GM08714 (cell line): ENCODE data around the gene CNTFR.

Experiments used
- H3K4me3 ChIP-seq: fragments of 200-500 bp; sonication (Bioruptor generic); 2 replicates; pipeline ENCODE4 v1.5.1; 2014; ENCODE audit warnings: mild to moderate bottlenecking, low read length, inconsistent platforms
- ZNF274 ChIP-seq: IDR thresholded peaks from 2 replicates; pipeline ENCODE4 v1.6.1; 2012; ENCODE audit warnings: mild to moderate bottlenecking, low read depth, low read length

Gene CNTFR

DNA sequence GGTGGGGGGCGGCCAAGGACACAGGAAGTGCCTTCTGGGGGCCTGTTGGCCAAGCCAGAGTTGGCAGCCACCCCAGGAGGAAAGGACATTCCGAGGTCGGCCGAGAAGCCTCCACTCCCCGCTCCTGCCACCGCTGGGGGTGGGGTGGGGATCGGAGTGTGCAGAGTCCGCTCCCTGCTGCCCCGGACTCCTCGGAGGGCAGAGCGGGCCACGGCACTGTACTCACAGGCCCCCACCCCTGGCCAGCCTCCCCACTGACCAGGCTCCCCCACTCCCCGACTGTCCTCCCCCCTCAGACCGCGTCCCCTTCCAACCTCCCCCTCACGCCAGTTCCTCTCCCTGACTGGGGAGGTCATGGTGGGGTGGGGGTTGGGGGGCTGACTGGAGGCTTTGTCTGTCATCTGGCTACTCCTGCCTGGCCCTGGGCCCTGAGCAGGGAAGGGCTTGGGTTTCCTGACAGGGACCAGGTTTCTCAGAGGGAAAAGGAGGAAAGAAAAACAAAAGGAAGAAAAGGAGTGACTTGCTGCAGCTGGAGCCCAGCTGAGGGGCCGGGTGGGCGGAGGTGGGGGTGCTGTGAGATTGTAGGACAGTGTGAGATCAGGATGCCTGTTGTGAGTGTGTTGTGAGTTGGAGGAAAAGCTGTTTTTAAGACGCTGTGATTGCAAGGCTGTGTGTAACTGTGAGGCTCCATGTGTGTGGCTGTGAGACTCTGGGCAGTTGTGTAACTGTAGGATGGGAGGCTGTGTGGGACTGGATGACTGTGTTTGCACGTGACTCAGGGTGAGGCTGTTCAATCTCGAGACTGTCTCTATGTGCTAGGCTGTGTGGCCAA lies 29.7 kb downstream of the CNTFR start:
- no peak overlapping the region for H3K4me3 ChIP-seq
- TF ChIP-seq ZNF274: no peak

- no peak for TF ChIP-seq ZNF274
- no peak overlapping the region for H3K4me3 ChIP-seq
These were observed 30.5 kb downstream of the CNTFR start for GRCh38 chr9:34558919-34559623.

GRCh38 chr9:34558364-34558763 lies 31.2 kb downstream of the CNTFR start:
- no peak overlapping the region for H3K4me3 ChIP-seq
- TF ChIP-seq ZNF274: no peak

- no peak overlapping the region for H3K4me3 ChIP-seq
- TF ChIP-seq ZNF274: no peak
These were observed 31.9 kb downstream of the CNTFR start for GRCh38 chr9:34557426-34558321.

- H3K4me3 ChIP-seq: no peak overlapping the region
- no peak for TF ChIP-seq ZNF274
These were observed 32.6 kb downstream of the CNTFR start for GRCh38 chr9:34556949-34557348.

DNA sequence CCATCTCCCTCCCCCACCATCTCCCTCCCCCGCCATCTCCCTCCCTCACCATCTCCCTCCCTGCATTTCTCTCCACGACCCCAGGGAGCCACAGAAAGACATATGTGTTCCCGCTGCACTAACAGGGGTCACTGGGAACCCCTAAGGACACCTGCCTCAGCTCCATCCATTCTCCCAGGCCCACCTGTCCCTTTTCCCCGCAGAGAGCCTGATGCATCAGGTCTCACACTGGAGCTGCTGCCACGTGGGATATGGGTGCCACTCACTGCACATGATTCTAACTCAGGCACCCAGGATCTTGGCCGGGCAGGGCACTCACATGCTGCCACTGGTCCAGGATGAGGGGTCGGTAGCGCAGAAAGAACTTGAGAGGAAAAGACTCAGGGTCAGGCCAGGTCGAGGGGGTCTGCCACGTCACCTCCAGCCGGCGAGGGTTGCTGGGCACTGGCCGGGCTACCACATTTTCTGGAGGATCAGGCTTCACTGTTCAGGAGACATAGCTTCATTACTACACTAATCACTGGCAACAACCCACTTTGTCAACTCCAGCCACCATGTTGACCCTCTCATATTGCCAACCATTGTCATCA lies 33.5 kb downstream of the CNTFR start:
- H3K4me3 ChIP-seq: no peak overlapping the region
- TF ChIP-seq ZNF274: no peak

- no peak for TF ChIP-seq ZNF274
These were observed 34.0 kb downstream of the CNTFR start for GRCh38 chr9:34555500-34555899.

GRCh38 chr9:34555002-34555348 lies 34.5 kb downstream of the CNTFR start:
- no peak overlapping the region for H3K4me3 ChIP-seq
- TF ChIP-seq ZNF274: no peak

More at GRCh38 chr9:34555500-34555899, 34.0 kb downstream of the CNTFR start:
- H3K4me3 ChIP-seq: no peak overlapping the region

DNA sequence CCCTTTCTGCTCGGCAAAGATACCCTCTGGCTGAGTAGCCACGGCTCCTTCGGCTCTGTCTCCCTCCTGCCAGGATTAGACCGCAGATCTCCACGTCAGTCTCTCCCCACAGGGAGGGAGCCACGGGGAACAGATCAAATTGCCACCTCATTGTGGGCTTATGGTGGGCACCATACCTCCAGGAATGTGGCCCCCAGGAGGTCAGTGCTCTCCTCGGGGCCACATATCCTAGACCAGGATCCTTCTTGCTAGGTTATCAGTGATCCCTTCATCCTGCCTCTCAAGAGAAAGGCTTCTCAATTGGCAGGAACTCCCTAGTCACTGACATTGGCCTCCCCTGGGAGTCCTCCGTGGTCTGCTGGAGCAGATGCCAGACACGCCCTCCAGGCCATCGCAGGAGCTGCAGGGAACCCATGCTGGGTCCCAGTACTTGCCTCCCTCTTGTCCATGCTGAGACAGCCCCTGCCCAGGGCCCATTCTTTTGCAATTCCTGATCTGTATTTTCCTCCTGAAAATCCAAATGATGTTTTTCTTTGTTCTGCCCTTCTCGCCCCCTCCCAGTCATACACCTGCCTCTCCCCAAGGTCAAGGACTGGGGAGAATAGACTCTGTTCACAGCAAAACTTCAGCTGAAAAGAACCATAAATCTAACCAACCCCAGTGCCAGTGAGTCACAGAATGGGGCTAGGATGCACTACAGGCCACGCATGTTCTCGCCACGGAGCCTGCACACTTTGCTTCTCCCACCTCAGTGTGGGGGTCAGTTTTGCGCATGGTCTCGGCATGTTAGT lies 35.1 kb downstream of the CNTFR start:
- no peak overlapping the region for H3K4me3 ChIP-seq
- TF ChIP-seq ZNF274: no peak

DNA sequence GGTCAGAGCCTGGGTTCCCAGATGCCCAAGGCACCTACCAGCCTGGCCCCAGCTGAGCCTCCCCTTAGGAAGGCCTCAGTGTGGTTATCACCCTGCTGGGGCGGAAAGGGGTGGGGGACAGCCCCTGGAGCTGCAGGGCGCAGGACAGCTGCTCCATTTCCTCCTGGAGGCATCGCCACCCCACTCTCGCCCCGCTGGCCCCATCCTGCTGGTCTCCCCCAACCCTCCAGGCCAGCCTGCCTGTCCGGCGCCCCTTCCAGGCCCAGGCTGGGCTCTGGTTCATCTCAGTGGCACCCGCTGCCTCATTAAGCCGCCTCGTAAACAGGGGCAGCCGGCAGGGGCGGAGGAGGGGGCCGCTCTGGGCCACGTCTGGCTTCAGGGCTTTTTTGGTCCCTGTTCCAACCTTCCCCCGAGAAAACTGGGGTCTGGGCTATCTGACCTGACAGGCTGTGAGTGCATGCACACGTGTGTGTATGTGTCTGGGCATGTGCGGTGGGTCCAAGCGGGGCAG lies 36.0 kb downstream of the CNTFR start:
- no peak for TF ChIP-seq ZNF274
- H3K4me3 ChIP-seq: no peak overlapping the region

DNA sequence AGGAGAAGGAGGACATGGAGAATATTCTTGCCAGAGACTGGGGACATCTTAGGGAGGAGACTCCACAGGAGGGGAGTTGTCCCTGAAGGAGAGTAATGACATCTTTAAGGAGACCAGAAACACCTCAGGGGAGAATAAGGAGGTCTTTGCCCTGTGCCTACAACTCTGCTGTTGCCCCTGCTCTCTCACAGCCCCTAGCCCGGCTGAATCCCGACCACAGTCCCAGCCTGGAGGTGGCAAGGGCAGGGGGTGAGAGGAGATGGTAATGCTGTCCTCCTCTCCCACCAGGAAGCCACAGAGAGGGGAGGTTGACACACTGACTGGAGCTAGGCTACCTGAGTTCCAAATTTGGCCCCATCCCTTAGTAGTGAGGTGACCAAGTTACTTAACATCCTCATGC lies 36.5 kb downstream of the CNTFR start:
- no peak for TF ChIP-seq ZNF274
- H3K4me3 ChIP-seq: no peak overlapping the region

GRCh38 chr9:34552606-34552981 lies 36.9 kb downstream of the CNTFR start:
- TF ChIP-seq ZNF274: no peak
- no peak overlapping the region for H3K4me3 ChIP-seq
